A673 (cell line): ENCODE measurements around the gene CTAGE15.
"Not testable (repeated sequence)": the region's sequence is repeated elsewhere in the genome, so short reads cannot be mapped to it uniquely, and the experiment has no call there.

Experiments
- EZH2 ChIP-seq: fragments of 200-600 bp; sonication (generic); IDR thresholded peaks from 2 replicates; pipeline ENCODE4 v1.6.1; 2017; ENCODE audit warnings: borderline replicate concordance, low read depth, mild to moderate bottlenecking, mixed read lengths, antibody characterized with exemption, low read length; ENCODE audit not compliant: poor library complexity, severe bottlenecking
- TF ChIP-seq, protein P1 (sequence below): fragments of 300-800, 200-600 bp; sonication (generic); conservative IDR thresholded peaks from 2 replicates; pipeline ENCODE4 v1.5.1; 2017; ENCODE audit warnings: low read depth, mild to moderate bottlenecking, antibody characterized with exemption, low read length, moderate library complexity, mixed read lengths

DNA sequence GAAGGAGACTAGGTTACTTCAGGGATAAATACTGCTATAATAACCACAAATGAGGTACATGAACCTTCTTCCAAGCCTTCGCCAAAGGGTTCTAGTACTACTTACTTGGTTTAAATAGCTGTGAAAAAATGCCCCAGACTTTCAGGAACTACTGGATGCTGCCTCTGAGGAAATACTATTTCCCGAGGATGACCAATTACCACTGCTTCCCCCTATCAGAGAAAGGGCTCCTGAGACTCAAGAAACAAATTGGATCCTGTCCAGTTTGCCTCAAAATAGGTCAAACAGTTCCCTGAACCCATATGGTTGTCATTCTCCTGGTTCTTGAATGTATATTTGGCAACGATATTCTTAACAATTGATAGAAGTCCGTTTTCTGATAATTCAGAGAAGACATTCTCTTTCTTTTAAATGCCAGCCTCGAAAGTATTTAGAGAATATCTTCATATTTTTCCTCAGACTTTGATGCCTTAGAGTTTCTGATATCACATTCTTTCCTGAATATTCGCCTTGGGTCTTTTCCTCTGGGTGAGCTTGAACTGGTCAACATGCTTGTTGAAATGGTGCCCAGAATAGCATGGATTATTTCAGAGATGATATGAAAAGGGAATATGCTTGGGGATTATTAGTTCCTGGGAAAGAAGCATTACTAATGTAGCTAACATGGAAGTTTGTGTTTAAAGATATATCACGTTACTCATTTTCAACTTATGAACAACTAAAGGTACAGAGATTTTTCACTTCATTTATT lies 28.1 kb upstream of the CTAGE15 start:
- TF ChIP-seq, protein P1, sequence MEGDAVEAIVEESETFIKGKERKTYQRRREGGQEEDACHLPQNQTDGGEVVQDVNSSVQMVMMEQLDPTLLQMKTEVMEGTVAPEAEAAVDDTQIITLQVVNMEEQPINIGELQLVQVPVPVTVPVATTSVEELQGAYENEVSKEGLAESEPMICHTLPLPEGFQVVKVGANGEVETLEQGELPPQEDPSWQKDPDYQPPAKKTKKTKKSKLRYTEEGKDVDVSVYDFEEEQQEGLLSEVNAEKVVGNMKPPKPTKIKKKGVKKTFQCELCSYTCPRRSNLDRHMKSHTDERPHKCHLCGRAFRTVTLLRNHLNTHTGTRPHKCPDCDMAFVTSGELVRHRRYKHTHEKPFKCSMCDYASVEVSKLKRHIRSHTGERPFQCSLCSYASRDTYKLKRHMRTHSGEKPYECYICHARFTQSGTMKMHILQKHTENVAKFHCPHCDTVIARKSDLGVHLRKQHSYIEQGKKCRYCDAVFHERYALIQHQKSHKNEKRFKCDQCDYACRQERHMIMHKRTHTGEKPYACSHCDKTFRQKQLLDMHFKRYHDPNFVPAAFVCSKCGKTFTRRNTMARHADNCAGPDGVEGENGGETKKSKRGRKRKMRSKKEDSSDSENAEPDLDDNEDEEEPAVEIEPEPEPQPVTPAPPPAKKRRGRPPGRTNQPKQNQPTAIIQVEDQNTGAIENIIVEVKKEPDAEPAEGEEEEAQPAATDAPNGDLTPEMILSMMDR = not testable (repeated sequence)
- not testable (repeated sequence) for TF ChIP-seq EZH2
